Upper lobe of left lung (tissue), 4 donors: Measurements from ENCODE around the gene RARB.

Experiments used
- POLR2A ChIP-seq, 4 donors: fragments of 450-650 bp; IDR thresholded peaks; one replicate each; pipeline ENCODE4 v1.5.1; 2016 to 2017; ENCODE audit warnings: antibody characterized with exemption in 4 of 4, mild to moderate bottlenecking in 2 of 4
- TF ChIP-seq, protein P1 (sequence below), 6 experiments: fragments of 450-650 bp in 4 of 6; fragments of 200-600 bp in 2 of 6; sonication (generic) in 2 of 6; IDR thresholded peaks; one replicate each; pipeline ENCODE4 v1.5.1; 2016 to 2019; ENCODE audit warnings: antibody characterized with exemption in 6 of 6

DNA sequence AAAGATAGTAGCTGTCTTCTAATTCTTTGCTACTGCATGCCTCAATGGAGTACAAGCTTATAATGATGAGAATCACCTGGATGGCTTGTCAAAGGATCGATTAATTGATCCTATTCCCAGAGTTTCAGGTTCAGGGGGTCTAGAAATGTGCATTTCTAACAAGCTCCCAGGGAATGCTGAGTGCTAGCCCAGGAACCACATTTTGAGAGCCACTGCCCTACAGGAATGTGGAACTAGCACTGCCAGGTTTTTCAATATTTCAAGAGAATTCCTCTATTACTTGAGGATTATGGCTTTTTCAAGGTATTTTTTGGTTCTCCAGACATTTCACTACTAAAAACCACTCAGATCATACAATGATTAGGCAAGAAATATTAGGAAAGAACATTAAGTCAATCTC, 52.7 kb downstream of the RARB start:
- TF ChIP-seq, protein P1, sequence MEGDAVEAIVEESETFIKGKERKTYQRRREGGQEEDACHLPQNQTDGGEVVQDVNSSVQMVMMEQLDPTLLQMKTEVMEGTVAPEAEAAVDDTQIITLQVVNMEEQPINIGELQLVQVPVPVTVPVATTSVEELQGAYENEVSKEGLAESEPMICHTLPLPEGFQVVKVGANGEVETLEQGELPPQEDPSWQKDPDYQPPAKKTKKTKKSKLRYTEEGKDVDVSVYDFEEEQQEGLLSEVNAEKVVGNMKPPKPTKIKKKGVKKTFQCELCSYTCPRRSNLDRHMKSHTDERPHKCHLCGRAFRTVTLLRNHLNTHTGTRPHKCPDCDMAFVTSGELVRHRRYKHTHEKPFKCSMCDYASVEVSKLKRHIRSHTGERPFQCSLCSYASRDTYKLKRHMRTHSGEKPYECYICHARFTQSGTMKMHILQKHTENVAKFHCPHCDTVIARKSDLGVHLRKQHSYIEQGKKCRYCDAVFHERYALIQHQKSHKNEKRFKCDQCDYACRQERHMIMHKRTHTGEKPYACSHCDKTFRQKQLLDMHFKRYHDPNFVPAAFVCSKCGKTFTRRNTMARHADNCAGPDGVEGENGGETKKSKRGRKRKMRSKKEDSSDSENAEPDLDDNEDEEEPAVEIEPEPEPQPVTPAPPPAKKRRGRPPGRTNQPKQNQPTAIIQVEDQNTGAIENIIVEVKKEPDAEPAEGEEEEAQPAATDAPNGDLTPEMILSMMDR (IDR thresholded peaks at IDR 0.05) = no peak
- TF ChIP-seq POLR2A (IDR thresholded peaks at IDR 0.05) = no peak
